Measurements from ENCODE around the gene DYNLRB1. TPM values are rescaled to one million over a fixed set of nuclear protein-coding genes. Genes with fewer than 3 reads are reported as not detected.

The DYNLRB1 gene
- total and polyA plus RNA-seq, 2 of the 13 experiments (the other 11 are each of a cell fraction or from before 2014, with no cell fraction given): 140 to 244 TPM

DNA sequence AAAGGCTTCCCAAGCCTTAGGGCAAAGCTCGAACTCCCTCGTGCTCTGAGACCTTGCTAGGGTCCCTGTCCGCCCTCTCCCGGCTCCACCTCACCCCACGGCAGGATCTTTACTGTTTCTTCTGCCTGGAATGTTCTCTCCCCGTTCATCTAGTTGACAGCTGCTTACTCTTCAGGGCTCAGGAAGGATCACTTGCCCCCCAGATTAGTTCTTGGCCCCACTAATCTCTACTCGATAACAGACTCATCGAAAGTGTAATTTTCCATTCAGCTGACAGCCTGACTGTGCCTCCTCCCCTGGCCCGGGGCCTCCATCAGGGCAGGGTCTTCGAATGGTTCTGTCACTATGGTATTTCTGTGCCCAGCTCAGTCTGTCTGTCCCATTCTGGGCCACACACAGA, 45.4 kb downstream of the DYNLRB1 start:
- Histone ChIP-seq H3K4me2 (ENCODE audit: low read depth, low read length) (no peak overlapping the region), H3K4me1 (ENCODE audit: insufficient read depth, low read length) (no peaks in the 10 kb centered on the region), H3K4me3 (replicated peaks in 1 of 3; ENCODE audit: insufficient read depth in 1 of 3, low read depth in 2 of 3, low read length in 3 of 3) (no peak overlapping the region), H3K27me3 (ENCODE audit: control insufficient read depth in 1 of 2, insufficient read depth in 2 of 2, low read length in 2 of 2) (no peaks in the 10 kb centered on the region), H3K9me3 (ENCODE audit: low read length) (no peaks in the 10 kb centered on the region), H3K79me2 (ENCODE audit: insufficient read depth, low read length) (no peaks in the 10 kb centered on the region), H3K36me3 (replicated peaks in 1 of 2; ENCODE audit: control insufficient read depth in 1 of 2, insufficient read depth in 2 of 2, low read length in 2 of 2) (peaks cover 16 to 26% of the 10 kb centered on the region in 2 experiments; a peak in 4 of 5 replicates), H2AFZ (ENCODE audit: low read length) (no peak overlapping the region), H4K20me1 (ENCODE audit: insufficient read depth, low read length) (no peaks in the 10 kb centered on the region), H3K27ac (ENCODE audit: extremely low read length, insufficient read depth, low read length) (no peak overlapping the region), H3K9ac (ENCODE audit: insufficient read depth, low read depth, low read length) (no peak overlapping the region)
- 95% methylated on average over 10 of the region's 10 CpGs for WGBS (ENCODE audit: low lambda C conversion rate)
- in situ Hi-C loops (cut with HindIII; ENCODE audit: extremely low pct_ligation_motif_present, low pct_unique_long_range_greater_than_20kb) (no loop called here), intact Hi-C loops (cut with micrococcal nuclease; ENCODE audit: unreplicated experiment) (no loop called here)
- ChIA-PET CTCF (ENCODE audit: low intra/inter-chr PET ratio, low total read pairs) (no interaction called here), POLR2A (no interaction called here)
- no TSS peak for BruUV-seq (replicated peaks)
- DNase-seq (ENCODE audit: low spot score) (no peak), FAIRE-seq (no peak), ATAC-seq (no peak)
- TF ChIP-seq SRSF1 (optimal IDR thresholded peaks at IDR 0.05; ENCODE audit: low read depth, low read length) (no peak), MBD4 (IDR thresholded peaks at IDR 0.05; ENCODE audit: borderline replicate concordance, low read length) (no peak), POLR2A (IDR thresholded peaks at IDR 0.05; ENCODE audit: insufficient read depth in 1 of 2, low read depth in 2 of 2, low read length in 2 of 2) (no peak), ZNF891 (CRISPR knock-in tag; IDR thresholded peaks at IDR 0.05) (no peak), NFKB2 (CRISPR knock-in tag; IDR thresholded peaks at IDR 0.05; ENCODE audit: borderline replicate concordance) (no peak), THYN1 (CRISPR knock-in tag; IDR thresholded peaks at IDR 0.05; ENCODE audit: borderline replicate concordance, low read depth) (no peak), HHEX (CRISPR knock-in tag; IDR thresholded peaks at IDR 0.05) (no peak), LCORL (IDR thresholded peaks at IDR 0.05) (no peak), LCORL (CRISPR knock-in tag; IDR thresholded peaks at IDR 0.05) (no peak), SCMH1 (CRISPR knock-in tag; IDR thresholded peaks at IDR 0.05; ENCODE audit: borderline replicate concordance) (no peak)
- TF ChIP-seq, protein P1, sequence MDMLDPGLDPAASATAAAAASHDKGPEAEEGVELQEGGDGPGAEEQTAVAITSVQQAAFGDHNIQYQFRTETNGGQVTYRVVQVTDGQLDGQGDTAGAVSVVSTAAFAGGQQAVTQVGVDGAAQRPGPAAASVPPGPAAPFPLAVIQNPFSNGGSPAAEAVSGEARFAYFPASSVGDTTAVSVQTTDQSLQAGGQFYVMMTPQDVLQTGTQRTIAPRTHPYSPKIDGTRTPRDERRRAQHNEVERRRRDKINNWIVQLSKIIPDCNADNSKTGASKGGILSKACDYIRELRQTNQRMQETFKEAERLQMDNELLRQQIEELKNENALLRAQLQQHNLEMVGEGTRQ (IDR thresholded peaks at IDR 0.05; ENCODE audit: low read depth, low read length): no peak
- TF ChIP-seq, protein P1 (CRISPR knock-in tag; IDR thresholded peaks at IDR 0.05; ENCODE audit: borderline replicate concordance): no peak
- TF ChIP-seq, protein P2, sequence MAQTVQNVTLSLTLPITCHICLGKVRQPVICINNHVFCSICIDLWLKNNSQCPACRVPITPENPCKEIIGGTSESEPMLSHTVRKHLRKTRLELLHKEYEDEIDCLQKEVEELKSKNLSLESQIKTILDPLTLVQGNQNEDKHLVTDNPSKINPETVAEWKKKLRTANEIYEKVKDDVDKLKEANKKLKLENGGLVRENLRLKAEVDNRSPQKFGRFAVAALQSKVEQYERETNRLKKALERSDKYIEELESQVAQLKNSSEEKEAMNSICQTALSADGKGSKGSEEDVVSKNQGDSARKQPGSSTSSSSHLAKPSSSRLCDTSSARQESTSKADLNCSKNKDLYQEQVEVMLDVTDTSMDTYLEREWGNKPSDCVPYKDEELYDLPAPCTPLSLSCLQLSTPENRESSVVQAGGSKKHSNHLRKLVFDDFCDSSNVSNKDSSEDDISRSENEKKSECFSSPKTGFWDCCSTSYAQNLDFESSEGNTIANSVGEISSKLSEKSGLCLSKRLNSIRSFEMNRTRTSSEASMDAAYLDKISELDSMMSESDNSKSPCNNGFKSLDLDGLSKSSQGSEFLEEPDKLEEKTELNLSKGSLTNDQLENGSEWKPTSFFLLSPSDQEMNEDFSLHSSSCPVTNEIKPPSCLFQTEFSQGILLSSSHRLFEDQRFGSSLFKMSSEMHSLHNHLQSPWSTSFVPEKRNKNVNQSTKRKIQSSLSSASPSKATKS (CRISPR knock-in tag; IDR thresholded peaks at IDR 0.05): no peak

Data from HepG2 (cell line).